GM19467 (cell line): ENCODE data around the gene TUBA4B.
"Not testable (repeated sequence)": the region's sequence is repeated elsewhere in the genome, so short reads cannot be mapped to it uniquely, and the experiment has no call there.

Source experiments
- ATAC-seq: cut with Tn5 transposase; IDR thresholded peaks from one replicate; pipeline ENCODE4 v1.9.1; 2021; ENCODE audit warnings: mild to moderate bottlenecking, moderate library complexity; ENCODE audit not compliant: unreplicated experiment

Gene TUBA4B

DNA sequence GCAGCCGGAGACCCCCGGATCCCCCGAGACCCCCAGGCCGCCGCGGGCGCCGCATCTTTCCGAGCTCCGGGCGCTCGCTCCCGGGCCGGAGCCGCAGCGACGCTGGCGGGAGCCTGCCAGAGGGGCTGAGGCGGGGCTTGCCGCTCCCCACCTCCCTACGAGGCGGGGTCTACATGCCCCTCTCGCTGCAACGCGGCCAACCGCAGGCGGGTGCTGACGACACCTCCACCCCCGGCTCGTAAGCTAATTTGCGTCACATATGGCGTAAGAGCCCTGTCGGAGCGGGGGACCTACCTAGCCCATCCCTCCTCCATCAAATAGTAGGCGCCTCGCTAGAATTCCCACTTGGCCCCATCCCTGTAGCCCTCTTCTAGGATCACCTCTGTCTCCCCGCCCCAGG, 56.2 kb downstream of the TUBA4B start, which contains the start of gene PTPRN:
Gene PTPRN, minus strand, starts transcription at position 124 of the 400 bp plus-strand sequence. Its CDS starts 69 bp downstream, at position 55.
- no peak for ATAC-seq

DNA sequence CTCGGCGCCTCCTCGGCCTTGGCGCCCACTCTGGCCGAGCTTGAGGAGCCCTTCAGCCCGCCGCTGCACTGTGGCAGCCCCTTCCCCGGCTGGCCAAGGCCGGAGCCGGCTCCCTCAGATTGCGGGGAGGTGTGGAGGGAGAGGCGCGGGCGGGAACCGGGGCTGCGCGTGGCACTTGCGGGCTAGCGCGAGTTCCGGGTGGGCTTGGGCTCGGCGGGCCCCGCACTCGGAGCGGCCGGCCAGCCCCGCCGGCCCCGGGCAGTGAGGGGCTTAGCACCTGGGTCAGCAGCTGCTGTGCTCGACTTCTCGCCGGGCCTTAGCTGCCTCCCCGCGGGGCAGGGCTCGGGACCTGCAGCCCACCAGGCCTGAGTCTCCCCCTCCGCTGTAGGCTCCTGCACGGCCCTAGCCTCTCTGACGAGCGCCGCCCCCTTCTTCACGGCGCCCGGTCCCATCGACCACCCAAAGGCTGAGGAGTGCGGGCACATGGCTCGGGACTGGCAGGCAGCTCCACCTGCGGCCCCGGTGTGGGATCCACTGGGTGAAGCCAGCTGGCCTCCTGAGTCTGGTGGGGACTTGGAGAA, 59.7 kb downstream of the TUBA4B start:
- ATAC-seq, result not testable (repeated sequence)

DNA sequence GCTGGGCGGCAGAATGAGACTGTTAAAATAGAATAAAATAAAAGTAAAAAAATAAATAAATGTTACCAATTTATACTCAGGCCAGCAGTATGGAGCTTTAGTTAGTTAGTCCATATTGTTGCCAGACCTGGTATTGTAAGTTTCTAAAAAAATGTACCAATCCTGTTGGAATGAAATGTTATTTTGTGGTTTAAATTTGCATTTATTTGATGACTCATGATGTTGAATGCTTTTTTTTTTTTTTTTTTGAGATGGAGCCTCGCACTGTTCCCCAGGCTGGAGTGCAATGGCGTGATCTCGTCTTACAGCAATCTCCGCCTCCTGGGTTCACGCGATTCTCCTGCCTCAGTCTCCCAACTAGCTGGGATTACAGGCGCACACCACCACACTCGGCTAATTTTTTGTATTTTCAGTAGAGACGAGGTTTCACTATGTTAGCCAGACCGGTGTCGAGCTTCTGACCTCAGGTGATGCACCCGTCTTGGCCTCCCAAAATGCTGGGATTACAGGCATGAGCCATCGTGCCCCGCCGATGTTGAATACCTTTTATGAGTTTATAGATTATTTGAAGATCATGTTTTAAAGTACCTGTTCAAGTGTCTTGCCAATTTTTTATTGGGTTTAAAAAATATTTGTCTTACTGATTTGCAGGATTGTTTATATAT, 61.9 kb downstream of the TUBA4B start:
- ATAC-seq, result no peak
